ENCODE data around the gene FARP2.

- TF ChIP-seq, protein P1, sequence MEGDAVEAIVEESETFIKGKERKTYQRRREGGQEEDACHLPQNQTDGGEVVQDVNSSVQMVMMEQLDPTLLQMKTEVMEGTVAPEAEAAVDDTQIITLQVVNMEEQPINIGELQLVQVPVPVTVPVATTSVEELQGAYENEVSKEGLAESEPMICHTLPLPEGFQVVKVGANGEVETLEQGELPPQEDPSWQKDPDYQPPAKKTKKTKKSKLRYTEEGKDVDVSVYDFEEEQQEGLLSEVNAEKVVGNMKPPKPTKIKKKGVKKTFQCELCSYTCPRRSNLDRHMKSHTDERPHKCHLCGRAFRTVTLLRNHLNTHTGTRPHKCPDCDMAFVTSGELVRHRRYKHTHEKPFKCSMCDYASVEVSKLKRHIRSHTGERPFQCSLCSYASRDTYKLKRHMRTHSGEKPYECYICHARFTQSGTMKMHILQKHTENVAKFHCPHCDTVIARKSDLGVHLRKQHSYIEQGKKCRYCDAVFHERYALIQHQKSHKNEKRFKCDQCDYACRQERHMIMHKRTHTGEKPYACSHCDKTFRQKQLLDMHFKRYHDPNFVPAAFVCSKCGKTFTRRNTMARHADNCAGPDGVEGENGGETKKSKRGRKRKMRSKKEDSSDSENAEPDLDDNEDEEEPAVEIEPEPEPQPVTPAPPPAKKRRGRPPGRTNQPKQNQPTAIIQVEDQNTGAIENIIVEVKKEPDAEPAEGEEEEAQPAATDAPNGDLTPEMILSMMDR (IDR thresholded peaks at IDR 0.05), result no peak
- TF ChIP-seq POLR2A (IDR thresholded peaks at IDR 0.05), result no peak
Observed at GRCh38 chr2:241417626-241418025, 61.5 kb downstream of the FARP2 start.

Measured in body of pancreas (tissue), 4 donors.